SK-N-MC (cell line): ENCODE measurements around the gene RNF223.
"Not testable (repeated sequence)": the region's sequence is repeated elsewhere in the genome, so short reads cannot be mapped to it uniquely, and the experiment has no call there.

Source experiments
- DNase-seq: peaks from one replicate; pipeline ENCODE4 v3.0.0-alpha.2; 2011; ENCODE audit warnings: low read depth, low spot score
- H3K27ac ChIP-seq: fragments of 200-600 bp; sonication (generic); 2 replicates; pipeline ENCODE4 v1.5.1; 2016; ENCODE audit warnings: mixed run types
- H3K36me3 ChIP-seq: fragments of 200-600 bp; sonication (generic); 2 replicates; pipeline ENCODE4 v1.6.1; 2017; ENCODE audit warnings: antibody characterized with exemption, low read length, mixed read lengths; ENCODE audit not compliant: insufficient read depth
- H3K4me3 ChIP-seq: fragments of 200-600 bp; sonication (generic); 2 replicates; pipeline ENCODE4 v1.5.1; 2016
- H3K9ac ChIP-seq: fragments of 200-600 bp; sonication (generic); 2 replicates; pipeline ENCODE4 v1.8.0; 2017; ENCODE audit warnings: mixed run types, mixed read lengths; ENCODE audit not compliant: insufficient read length
- H3K9me3 ChIP-seq: fragments of 200-600 bp; sonication (generic); 2 replicates; pipeline ENCODE4 v1.6.1; 2017; ENCODE audit warnings: low read depth, mild to moderate bottlenecking, antibody characterized with exemption, low read length, moderate library complexity, mixed read lengths
- EZH2 ChIP-seq: fragments of 200-600 bp; sonication (generic); IDR thresholded peaks from one replicate; pipeline ENCODE4 v1.6.1; 2017; ENCODE audit warnings: antibody characterized with exemption
- FOXP2 ChIP-seq: optimal IDR thresholded peaks from 2 replicates; pipeline ENCODE3; 2011; ENCODE audit warnings: mild to moderate bottlenecking, moderate library complexity; ENCODE audit not compliant: insufficient read depth; ENCODE audit errors: extremely low read length, control extremely low read depth
- POLR2AphosphoS5 ChIP-seq: IDR thresholded peaks from 2 replicates; pipeline ENCODE4 v1.6.1; 2012; ENCODE audit warnings: mild to moderate bottlenecking, low read depth, low read length, borderline replicate concordance

Gene RNF223

GRCh38 chr1:1098681-1099421, 24.7 kb upstream of the RNF223 start:
- Histone ChIP-seq H3K4me3 (no peak overlapping the region), H3K9me3 (no peaks in the 10 kb centered on the region), H3K9ac (no peak overlapping the region), H3K27ac (no peak overlapping the region), H3K36me3 (no peaks in the 10 kb centered on the region)
- DNase-seq: no peak
- no peak for TF ChIP-seq POLR2AphosphoS5
- no peak for TF ChIP-seq EZH2
- TF ChIP-seq FOXP2: no peak

GRCh38 chr1:1096136-1096535, 22.0 kb upstream of the RNF223 start:
- H3K27ac ChIP-seq, H3K9me3 ChIP-seq, H3K36me3 ChIP-seq, DNase-seq, H3K9ac ChIP-seq, H3K4me3 ChIP-seq: not testable (repeated sequence)

GRCh38 chr1:1094981-1095380, 20.9 kb upstream of the RNF223 start:
- Histone ChIP-seq H3K4me3 (no peak overlapping the region), H3K27ac (no peak overlapping the region), H3K36me3 (no peaks in the 10 kb centered on the region), H3K9me3 (no peaks in the 10 kb centered on the region), H3K9ac (no peak overlapping the region)
- no peak for DNase-seq
- TF ChIP-seq EZH2: no peak
- TF ChIP-seq FOXP2: no peak
- TF ChIP-seq POLR2AphosphoS5: no peak

GRCh38 chr1:1093610-1093943, 19.5 kb upstream of the RNF223 start:
- Histone ChIP-seq H3K9me3 (no peaks in the 10 kb centered on the region), H3K27ac (no peak overlapping the region), H3K36me3 (no peaks in the 10 kb centered on the region), H3K4me3 (no peak overlapping the region), H3K9ac (no peak overlapping the region)
- DNase-seq: no peak
- no peak for TF ChIP-seq FOXP2

GRCh38 chr1:1092894-1093609, 18.9 kb upstream of the RNF223 start:
- no peak overlapping the region for H3K9ac ChIP-seq
- H3K36me3 ChIP-seq: no peaks in the 10 kb centered on the region
- TF ChIP-seq FOXP2 (no peak), EZH2 (no peak), POLR2AphosphoS5 (no peak)
- no peak overlapping the region for H3K27ac ChIP-seq
- DNase-seq: no peak
- no peak overlapping the region for H3K4me3 ChIP-seq
- H3K9me3 ChIP-seq: no peaks in the 10 kb centered on the region

- Histone ChIP-seq H3K9ac (no peak overlapping the region), H3K27ac (no peak overlapping the region), H3K9me3 (no peaks in the 10 kb centered on the region), H3K36me3 (no peaks in the 10 kb centered on the region), H3K4me3 (no peak overlapping the region)
- TF ChIP-seq EZH2: no peak
- no peak for TF ChIP-seq POLR2AphosphoS5
- TF ChIP-seq FOXP2: no peak
- no peak for DNase-seq
Observed at GRCh38 chr1:1092149-1092855, 18.2 kb upstream of the RNF223 start.

GRCh38 chr1:1091344-1092148, 17.4 kb upstream of the RNF223 start:
- Histone ChIP-seq H3K27ac (no peak overlapping the region), H3K4me3 (no peak overlapping the region), H3K9me3 (no peaks in the 10 kb centered on the region), H3K36me3 (no peaks in the 10 kb centered on the region), H3K9ac (no peak overlapping the region)
- no peak for DNase-seq
- no peak for TF ChIP-seq POLR2AphosphoS5
- no peak for TF ChIP-seq EZH2
